A673 (cell line): ENCODE measurements around the gene DIPK1B.

Experiments used
- EZH2 ChIP-seq: fragments of 200-600 bp; sonication (generic); IDR thresholded peaks from 2 replicates; pipeline ENCODE4 v1.6.1; 2017; ENCODE audit warnings: borderline replicate concordance, low read depth, mild to moderate bottlenecking, mixed read lengths, antibody characterized with exemption, low read length; ENCODE audit not compliant: poor library complexity, severe bottlenecking
- TF ChIP-seq, protein P1 (sequence below): fragments of 300-800, 200-600 bp; sonication (generic); conservative IDR thresholded peaks from 2 replicates; pipeline ENCODE4 v1.5.1; 2017; ENCODE audit warnings: low read depth, mild to moderate bottlenecking, antibody characterized with exemption, low read length, moderate library complexity, mixed read lengths

DNA sequence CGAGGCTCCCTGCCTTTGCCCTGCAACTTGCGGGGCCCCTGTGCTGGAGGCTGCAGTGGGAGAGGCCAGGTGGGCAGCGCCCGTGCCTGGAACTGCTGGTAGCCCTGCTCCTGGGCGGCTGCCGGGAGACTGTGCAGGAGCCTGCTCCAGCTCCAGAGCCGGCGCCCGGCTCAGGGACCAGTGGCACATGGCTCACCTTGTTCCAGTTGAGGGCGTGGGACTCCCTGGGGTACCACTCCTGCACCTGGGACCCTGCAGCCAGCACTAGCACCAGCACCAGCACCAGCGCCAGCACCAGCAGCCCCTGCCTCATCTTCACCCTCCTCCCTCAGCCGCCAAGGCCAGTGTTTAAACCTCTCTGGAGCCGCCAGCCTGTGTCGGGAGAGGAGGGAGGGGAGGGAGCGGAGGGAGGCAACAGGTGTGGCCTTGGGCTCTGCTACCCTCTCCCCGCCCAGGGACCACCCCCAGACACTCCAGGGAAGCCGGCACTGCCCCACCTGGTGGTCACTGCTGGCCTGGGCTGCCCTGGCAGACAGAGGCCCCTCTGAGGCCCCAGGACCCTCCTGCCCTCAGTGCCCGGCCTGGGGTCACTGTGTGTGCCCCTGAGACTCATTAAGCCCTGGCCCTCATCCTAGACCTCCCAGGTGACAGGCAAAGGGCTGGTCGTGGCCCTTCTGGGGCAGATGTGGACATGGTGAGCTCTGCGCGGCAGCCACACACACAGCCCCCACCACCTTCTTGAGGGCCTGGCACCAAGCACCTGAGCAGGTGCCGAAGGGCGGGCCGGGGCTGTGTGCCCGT lies 30.4 kb downstream of the DIPK1B start, which contains the start of gene LCN10:
- TF ChIP-seq, protein P1, sequence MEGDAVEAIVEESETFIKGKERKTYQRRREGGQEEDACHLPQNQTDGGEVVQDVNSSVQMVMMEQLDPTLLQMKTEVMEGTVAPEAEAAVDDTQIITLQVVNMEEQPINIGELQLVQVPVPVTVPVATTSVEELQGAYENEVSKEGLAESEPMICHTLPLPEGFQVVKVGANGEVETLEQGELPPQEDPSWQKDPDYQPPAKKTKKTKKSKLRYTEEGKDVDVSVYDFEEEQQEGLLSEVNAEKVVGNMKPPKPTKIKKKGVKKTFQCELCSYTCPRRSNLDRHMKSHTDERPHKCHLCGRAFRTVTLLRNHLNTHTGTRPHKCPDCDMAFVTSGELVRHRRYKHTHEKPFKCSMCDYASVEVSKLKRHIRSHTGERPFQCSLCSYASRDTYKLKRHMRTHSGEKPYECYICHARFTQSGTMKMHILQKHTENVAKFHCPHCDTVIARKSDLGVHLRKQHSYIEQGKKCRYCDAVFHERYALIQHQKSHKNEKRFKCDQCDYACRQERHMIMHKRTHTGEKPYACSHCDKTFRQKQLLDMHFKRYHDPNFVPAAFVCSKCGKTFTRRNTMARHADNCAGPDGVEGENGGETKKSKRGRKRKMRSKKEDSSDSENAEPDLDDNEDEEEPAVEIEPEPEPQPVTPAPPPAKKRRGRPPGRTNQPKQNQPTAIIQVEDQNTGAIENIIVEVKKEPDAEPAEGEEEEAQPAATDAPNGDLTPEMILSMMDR, result no peak
- TF ChIP-seq EZH2, result no peak
